Neuronal stem cell (in vitro differentiated cells): Measurements from ENCODE around the gene DPP6.

Source experiments
- DNase-seq: peaks from one replicate; pipeline ENCODE4 v3.0.0-alpha.2; 2013; ENCODE audit warnings: low spot score
- H2AFZ ChIP-seq: one replicate; pipeline ENCODE4 v1.6.1; 2013; ENCODE audit warnings: mild to moderate bottlenecking, low read length, inconsistent platforms
- H2AK5ac ChIP-seq: 2 replicates; pipeline ENCODE4 v1.6.1; 2013; ENCODE audit warnings: low read depth, mild to moderate bottlenecking, inconsistent platforms, low read length, moderate library complexity, mixed read lengths
- H2BK120ac ChIP-seq: 2 replicates; pipeline ENCODE4 v1.6.1; 2013; ENCODE audit warnings: low read depth, mild to moderate bottlenecking, inconsistent platforms, low read length, moderate library complexity, mixed read lengths
- H2BK12ac ChIP-seq: one replicate; pipeline ENCODE4 v1.6.1; 2013; ENCODE audit warnings: low read length, inconsistent platforms
- H2BK15ac ChIP-seq: 2 replicates; pipeline ENCODE4 v1.6.1; 2013; ENCODE audit warnings: mild to moderate bottlenecking, low read length, inconsistent platforms, mixed read lengths
- H2BK5ac ChIP-seq: one replicate; pipeline ENCODE4 v1.6.1; 2013; ENCODE audit warnings: inconsistent platforms, mild to moderate bottlenecking, low read length, moderate library complexity
- H3K14ac ChIP-seq: one replicate; pipeline ENCODE4 v1.6.1; 2013; ENCODE audit warnings: low read length, inconsistent platforms
- H3K18ac ChIP-seq: 2 replicates; pipeline ENCODE4 v1.6.1; 2013; ENCODE audit warnings: low read length, inconsistent platforms
- H3K23ac ChIP-seq: 2 replicates; pipeline ENCODE4 v1.6.1; 2013; ENCODE audit warnings: low read depth, mild to moderate bottlenecking, mixed read lengths, low read length, inconsistent platforms; ENCODE audit not compliant: poor library complexity
- H3K27ac ChIP-seq: replicated peaks from 3 replicates; pipeline ENCODE4 v1.5.1; 2013; ENCODE audit warnings: low read length, inconsistent platforms
- H3K27me3 ChIP-seq, 3 experiments: 2 replicates each; pipeline ENCODE4 v1.6.1; 2013; ENCODE audit warnings: low read length in 3 of 3, mild to moderate bottlenecking in 2 of 3, inconsistent platforms in 1 of 3, low read depth in 1 of 3, mixed read lengths in 1 of 3, moderate library complexity in 1 of 3; ENCODE audit not compliant: control insufficient read depth in 3 of 3, insufficient read depth in 3 of 3
- H3K36me3 ChIP-seq, 2 donors: replicated peaks in 1 of 2; 2 replicates each; pipeline ENCODE4 v1.6.1; 2013; ENCODE audit warnings: low read length in 2 of 2; ENCODE audit not compliant: control insufficient read depth in 2 of 2, insufficient read depth in 2 of 2
- H3K4ac ChIP-seq: 2 replicates; pipeline ENCODE4 v1.6.1; 2013; ENCODE audit warnings: inconsistent platforms, mild to moderate bottlenecking, low read length, moderate library complexity
- H3K4me1 ChIP-seq, 2 donors: 1 replicate in 1 of 2; 2 replicates in 1 of 2; pipeline ENCODE4 v1.6.1; 2013; ENCODE audit warnings: low read length in 2 of 2, low read depth in 1 of 2; ENCODE audit not compliant: control insufficient read depth in 2 of 2, insufficient read depth in 1 of 2
- H3K4me2 ChIP-seq: one replicate; pipeline ENCODE4 v1.6.1; 2013; ENCODE audit warnings: mild to moderate bottlenecking, low read length, inconsistent platforms; ENCODE audit not compliant: insufficient read depth, poor library complexity, severe bottlenecking
- H3K4me3 ChIP-seq, 2 donors: 2 replicates each; pipeline ENCODE4 v1.5.1; 2013; ENCODE audit warnings: low read length in 2 of 2, mild to moderate bottlenecking in 2 of 2, inconsistent platforms in 1 of 2, moderate library complexity in 1 of 2
- H3K79me1 ChIP-seq: one replicate; pipeline ENCODE4 v1.6.1; 2013; ENCODE audit warnings: low read depth, mild to moderate bottlenecking, inconsistent platforms, low read length, moderate library complexity
- H3K9ac ChIP-seq: one replicate; pipeline ENCODE4 v1.6.1; 2013; ENCODE audit warnings: mild to moderate bottlenecking, low read depth, low read length, inconsistent platforms; ENCODE audit not compliant: poor library complexity
- H3K9me3 ChIP-seq, 2 donors: replicated peaks in 1 of 2; 2 replicates each; pipeline versions ENCODE3 to v1.6.1; 2013; ENCODE audit warnings: low read length in 2 of 2, mild to moderate bottlenecking in 2 of 2, inconsistent platforms in 1 of 2, low read depth in 1 of 2, mixed read lengths in 1 of 2, moderate library complexity in 1 of 2; ENCODE audit not compliant: control insufficient read depth in 2 of 2, insufficient read depth in 1 of 2
- H4K8ac ChIP-seq: one replicate; pipeline ENCODE4 v1.6.1; 2013; ENCODE audit warnings: low read depth, mild to moderate bottlenecking, inconsistent platforms, low read length, moderate library complexity
- H4K91ac ChIP-seq: one replicate; pipeline ENCODE4 v1.6.1; 2013; ENCODE audit warnings: low read length, low read depth, mild to moderate bottlenecking, inconsistent platforms; ENCODE audit not compliant: poor library complexity
- WGBS, 2 donors: extraction: QIAGEN DNeasy Blood & Tissue Kit; methylation state at CpG; one replicate each; pipeline ENCODE4 v1.1.7; 2013; ENCODE audit warnings: missing lambda C conversion rate in 2 of 2, mixed read lengths in 1 of 2; ENCODE audit not compliant: insufficient read length in 2 of 2, insufficient replicate concordance in 1 of 2; ENCODE audit errors: extremely low coverage in 2 of 2; 5-methylcytosine and 5-hydroxymethylcytosine counted together

DPP6 gene

GRCh38 chr7:154837087-154837486 lies 784.9 kb downstream of the DPP6 start:
- H3K4me3 ChIP-seq: peak overlapping the region in 1 of 2 donors; percentile 64
- peak overlapping the region; percentile 44 for H3K18ac ChIP-seq
- H2BK15ac ChIP-seq: no peak overlapping the region
- H2BK12ac ChIP-seq: peak overlapping the region; percentile 96
- peaks cover 0 to 6% of the 10 kb centered on the region in 2 donors for H3K4me1 ChIP-seq
- H3K27ac ChIP-seq: no peak overlapping the region
- WGBS, 2 donors: no CpG with 5 or more reads among the region's 8 CpGs
- peaks cover 0 to 43% (median 3%) of the 10 kb centered on the region in 3 experiments for H3K27me3 ChIP-seq
- peaks cover 0 to 8% of the 10 kb centered on the region in 2 donors for H3K9me3 ChIP-seq
- no peak for DNase-seq
- H2BK120ac ChIP-seq: no peak overlapping the region
- H2AK5ac ChIP-seq: peak overlapping the region; percentile 30
- peak overlapping the region; percentile 10 for H2BK5ac ChIP-seq
- peak overlapping the region; percentile 99 for H3K14ac ChIP-seq
- peak overlapping the region; percentile 85 for H4K91ac ChIP-seq
- H3K79me1 ChIP-seq: no peaks in the 10 kb centered on the region
- no peak overlapping the region for H4K8ac ChIP-seq
- no peak overlapping the region for H3K4me2 ChIP-seq
- H3K36me3 ChIP-seq: peaks cover 0 to 4% of the 10 kb centered on the region in 2 donors
- peak overlapping the region; percentile 97 for H3K23ac ChIP-seq
- H2AFZ ChIP-seq: no peak overlapping the region
- peak overlapping the region; percentile 85 for H3K9ac ChIP-seq
- peak overlapping the region; percentile 93 for H3K4ac ChIP-seq

GRCh38 chr7:154837622-154838021 lies 785.4 kb downstream of the DPP6 start:
- no peak overlapping the region for H2BK12ac ChIP-seq
- H3K4me1 ChIP-seq: peaks cover 0 to 6% of the 10 kb centered on the region in 2 donors
- H3K36me3 ChIP-seq: peaks cover 0 to 4% of the 10 kb centered on the region in 2 donors
- H2BK5ac ChIP-seq: no peak overlapping the region
- no peak overlapping the region for H3K9ac ChIP-seq
- H3K14ac ChIP-seq: no peak overlapping the region
- H4K91ac ChIP-seq: no peak overlapping the region
- H3K27ac ChIP-seq: no peak overlapping the region
- no peak overlapping the region for H4K8ac ChIP-seq
- no peak for DNase-seq
- H2BK15ac ChIP-seq: no peak overlapping the region
- no peak overlapping the region for H2AK5ac ChIP-seq
- no CpG with 5 or more reads among the region's 5 CpGs for WGBS, 2 donors
- H3K27me3 ChIP-seq: peaks cover 0 to 43% (median 3%) of the 10 kb centered on the region in 3 experiments
- H3K9me3 ChIP-seq: peaks cover 0 to 8% of the 10 kb centered on the region in 2 donors
- H3K4me2 ChIP-seq: no peak overlapping the region
- no peak overlapping the region for H3K18ac ChIP-seq
- no peaks in the 10 kb centered on the region for H3K79me1 ChIP-seq
- H2BK120ac ChIP-seq: no peak overlapping the region
- H3K23ac ChIP-seq: no peak overlapping the region
- no peak overlapping the region for H3K4me3 ChIP-seq
- no peak overlapping the region for H3K4ac ChIP-seq
- H2AFZ ChIP-seq: no peak overlapping the region

- H3K9ac ChIP-seq: no peak overlapping the region
- H3K79me1 ChIP-seq: no peaks in the 10 kb centered on the region
- H2BK15ac ChIP-seq: no peak overlapping the region
- H2AK5ac ChIP-seq: peak overlapping the region; percentile 89
- peaks cover 0 to 4% of the 10 kb centered on the region in 2 donors for H3K36me3 ChIP-seq
- no peak overlapping the region for H3K27ac ChIP-seq
- H3K14ac ChIP-seq: peak overlapping the region; percentile 72
- peak overlapping the region; percentile 15 for H3K18ac ChIP-seq
- H3K4me2 ChIP-seq: no peak overlapping the region
- H2BK5ac ChIP-seq: no peak overlapping the region
- DNase-seq: no peak
- WGBS, 2 donors: no CpG with 5 or more reads among the region's 7 CpGs
- H3K4me3 ChIP-seq: no peak overlapping the region
- peaks cover 0 to 51% (median 3%) of the 10 kb centered on the region in 3 experiments for H3K27me3 ChIP-seq
- H3K4me1 ChIP-seq: peaks cover 0 to 7% of the 10 kb centered on the region in 2 donors
- H2BK12ac ChIP-seq: no peak overlapping the region
- no peak overlapping the region for H2BK120ac ChIP-seq
- no peak overlapping the region for H4K91ac ChIP-seq
- peaks cover 0 to 8% of the 10 kb centered on the region in 2 donors for H3K9me3 ChIP-seq
- no peak overlapping the region for H3K23ac ChIP-seq
- H4K8ac ChIP-seq: no peak overlapping the region
- no peak overlapping the region for H3K4ac ChIP-seq
- no peak overlapping the region for H2AFZ ChIP-seq
Measured at GRCh38 chr7:154840086-154840485, 787.9 kb downstream of the DPP6 start.

GRCh38 chr7:154841731-154842331 lies 789.6 kb downstream of the DPP6 start:
- H3K4me3 ChIP-seq: no peak overlapping the region
- H2BK12ac ChIP-seq: no peak overlapping the region
- no peaks in the 10 kb centered on the region for H3K79me1 ChIP-seq
- no peak overlapping the region for H3K27ac ChIP-seq
- no peak overlapping the region for H4K8ac ChIP-seq
- peaks cover 0 to 6% of the 10 kb centered on the region in 2 donors for H3K4me1 ChIP-seq
- no peak overlapping the region for H2BK5ac ChIP-seq
- WGBS, 2 donors: no CpG with 5 or more reads among the region's 18 CpGs
- peaks cover 0 to 4% of the 10 kb centered on the region in 2 donors for H3K36me3 ChIP-seq
- no peak overlapping the region for H3K18ac ChIP-seq
- no peak overlapping the region for H2AFZ ChIP-seq
- H2BK15ac ChIP-seq: no peak overlapping the region
- no peak overlapping the region for H3K14ac ChIP-seq
- H3K9me3 ChIP-seq: peaks cover 0 to 8% of the 10 kb centered on the region in 2 donors
- H3K4ac ChIP-seq: no peak overlapping the region
- no peak overlapping the region for H2AK5ac ChIP-seq
- no peak overlapping the region for H2BK120ac ChIP-seq
- peak; percentile 14 for DNase-seq
- H3K23ac ChIP-seq: no peak overlapping the region
- peaks cover 0 to 40% (median 3%) of the 10 kb centered on the region in 3 experiments for H3K27me3 ChIP-seq
- no peak overlapping the region for H3K4me2 ChIP-seq
- no peak overlapping the region for H4K91ac ChIP-seq
- H3K9ac ChIP-seq: no peak overlapping the region
